IPS DF 6.9 (cell line): ENCODE results near the gene SOX1.

Experiments
- DNase-seq: peaks from one replicate; pipeline ENCODE4 v3.0.0-alpha.2; 2013; ENCODE audit warnings: low read depth, low spot score
- H3K27ac ChIP-seq: one replicate; pipeline ENCODE4 v1.5.1; 2013; ENCODE audit warnings: low read length, control low read depth
- H3K27me3 ChIP-seq: 2 replicates; pipeline ENCODE4 v1.6.1; 2013; ENCODE audit warnings: mild to moderate bottlenecking, low read length; ENCODE audit not compliant: control insufficient read depth, insufficient read depth
- H3K36me3 ChIP-seq: 2 replicates; pipeline ENCODE4 v1.6.1; 2013; ENCODE audit warnings: low read length; ENCODE audit not compliant: control insufficient read depth, insufficient read depth
- H3K4me1 ChIP-seq: 2 replicates; pipeline ENCODE4 v1.6.1; 2013; ENCODE audit warnings: low read length; ENCODE audit not compliant: control insufficient read depth, insufficient read depth
- H3K4me3 ChIP-seq: 2 replicates; pipeline ENCODE4 v1.5.1; 2013; ENCODE audit warnings: mild to moderate bottlenecking, low read length
- H3K9me3 ChIP-seq: 2 replicates; pipeline ENCODE4 v1.6.1; 2013; ENCODE audit warnings: low read length, inconsistent platforms; ENCODE audit not compliant: control insufficient read depth, insufficient read depth
- WGBS: extraction: QIAGEN DNeasy Blood & Tissue Kit; methylation state at CpG from one replicate; pipeline ENCODE4 v1.1.7; 2013; ENCODE audit warnings: mixed read lengths, missing lambda C conversion rate; ENCODE audit not compliant: insufficient read length, insufficient coverage; 5-methylcytosine and 5-hydroxymethylcytosine counted together

The SOX1 gene

GRCh38 chr13:112095354-112095753, 28.4 kb downstream of the SOX1 start:
- Histone ChIP-seq H3K36me3 (no peaks in the 10 kb centered on the region), H3K9me3 (no peaks in the 10 kb centered on the region), H3K27me3 (no peaks in the 10 kb centered on the region), H3K4me1 (no peaks in the 10 kb centered on the region), H3K27ac (no peak overlapping the region), H3K4me3 (no peak overlapping the region)
- no CpG with 5 or more reads among the region's 9 CpGs for WGBS
- no peak for DNase-seq

- WGBS = no CpG with 5 or more reads among the region's 9 CpGs
- no peaks in the 10 kb centered on the region for H3K9me3 ChIP-seq
- no peak for DNase-seq
- H3K4me3 ChIP-seq = no peak overlapping the region
- H3K36me3 ChIP-seq = no peaks in the 10 kb centered on the region
- H3K4me1 ChIP-seq = no peaks in the 10 kb centered on the region
- H3K27me3 ChIP-seq = peaks cover 4% of the 10 kb centered on the region; the same call in 1 of the 2 replicates
- H3K27ac ChIP-seq = no peak overlapping the region
These were observed 30.0 kb downstream of the SOX1 start for GRCh38 chr13:112096959-112097358.

GRCh38 chr13:112097770-112098169, 30.8 kb downstream of the SOX1 start:
- H3K4me3 ChIP-seq = no peak overlapping the region
- no peak overlapping the region for H3K27ac ChIP-seq
- H3K4me1 ChIP-seq = 0 out of 2 replicates have a peak, but pooled peaks cover 1% of the 10 kb centered on the region
- no peak for DNase-seq
- no CpG with 5 or more reads among the region's 10 CpGs for WGBS
- H3K9me3 ChIP-seq = no peaks in the 10 kb centered on the region
- no peaks in the 10 kb centered on the region for H3K36me3 ChIP-seq
- peaks cover 12% of the 10 kb centered on the region for H3K27me3 ChIP-seq

GRCh38 chr13:112098699-112099098, 31.8 kb downstream of the SOX1 start:
- Histone ChIP-seq H3K4me1 (peaks cover 5% of the 10 kb centered on the region), H3K27ac (no peak overlapping the region), H3K27me3 (peaks cover 19% of the 10 kb centered on the region), H3K4me3 (no peak overlapping the region), H3K9me3 (no peaks in the 10 kb centered on the region), H3K36me3 (no peaks in the 10 kb centered on the region)
- no peak for DNase-seq
- no CpG with 5 or more reads among the region's 9 CpGs for WGBS

GRCh38 chr13:112101360-112101930, 34.5 kb downstream of the SOX1 start:
- no CpG with 5 or more reads among the region's 11 CpGs for WGBS
- H3K4me1 ChIP-seq = peaks cover 9% of the 10 kb centered on the region
- H3K27me3 ChIP-seq = peaks cover 43% of the 10 kb centered on the region
- no peak for DNase-seq
- no peak overlapping the region for H3K27ac ChIP-seq
- no peak overlapping the region for H3K4me3 ChIP-seq
- no peaks in the 10 kb centered on the region; the same call in 1 of the 2 replicates for H3K36me3 ChIP-seq
- H3K9me3 ChIP-seq = no peaks in the 10 kb centered on the region

- Histone ChIP-seq H3K36me3 (no peaks in the 10 kb centered on the region; the same call in 1 of the 2 replicates), H3K27me3 (peaks cover 51% of the 10 kb centered on the region), H3K4me1 (peaks cover 11% of the 10 kb centered on the region), H3K9me3 (no peaks in the 10 kb centered on the region), H3K4me3 (no peak overlapping the region), H3K27ac (no peak overlapping the region)
- WGBS = no CpG with 5 or more reads among the region's 7 CpGs
- DNase-seq = no peak
These were observed 35.3 kb downstream of the SOX1 start for GRCh38 chr13:112102243-112102642.

- Histone ChIP-seq H3K36me3 (no peaks in the 10 kb centered on the region; the same call in 1 of the 2 replicates), H3K27ac (no peak overlapping the region), H3K27me3 (peaks cover 61% of the 10 kb centered on the region), H3K4me1 (peaks cover 11% of the 10 kb centered on the region), H3K9me3 (no peaks in the 10 kb centered on the region), H3K4me3 (no peak overlapping the region)
- WGBS = no CpG with 5 or more reads among the region's 19 CpGs
- DNase-seq = no peak
These were observed 36.4 kb downstream of the SOX1 start for GRCh38 chr13:112103260-112103838.

- Histone ChIP-seq H3K27ac (no peak overlapping the region), H3K4me1 (peaks cover 11% of the 10 kb centered on the region), H3K27me3 (peaks cover 69% of the 10 kb centered on the region), H3K4me3 (peak overlapping the region; percentile 21; the same call in 1 of the 2 replicates), H3K36me3 (no peaks in the 10 kb centered on the region; the same call in 1 of the 2 replicates), H3K9me3 (no peaks in the 10 kb centered on the region)
- WGBS = no CpG with 5 or more reads among the region's 76 CpGs
- peak; percentile 37 for DNase-seq
These were observed 37.3 kb downstream of the SOX1 start for GRCh38 chr13:112103961-112104880.

GRCh38 chr13:112104881-112105234, 37.9 kb downstream of the SOX1 start:
- peaks cover 69% of the 10 kb centered on the region for H3K27me3 ChIP-seq
- no peaks in the 10 kb centered on the region; the same call in 1 of the 2 replicates for H3K36me3 ChIP-seq

GRCh38 chr13:112105244-112105681, 38.3 kb downstream of the SOX1 start:
- no CpG with 5 or more reads among the region's 35 CpGs for WGBS
- no peak for DNase-seq
- H3K27ac ChIP-seq = no peak overlapping the region
- H3K4me1 ChIP-seq = peaks cover 12% of the 10 kb centered on the region
- no peaks in the 10 kb centered on the region for H3K9me3 ChIP-seq
- H3K27me3 ChIP-seq = peaks cover 69% of the 10 kb centered on the region
- H3K36me3 ChIP-seq = no peaks in the 10 kb centered on the region; the same call in 1 of the 2 replicates
- no peak overlapping the region; the same call in 1 of the 2 replicates for H3K4me3 ChIP-seq

More at GRCh38 chr13:112104881-112105234, 37.9 kb downstream of the SOX1 start:
- Histone ChIP-seq H3K4me3 (peak overlapping the region; percentile 21; the same call in 1 of the 2 replicates), H3K27ac (no peak overlapping the region), H3K9me3 (no peaks in the 10 kb centered on the region), H3K4me1 (peaks cover 12% of the 10 kb centered on the region)
- WGBS = no CpG with 5 or more reads among the region's 44 CpGs
- DNase-seq = no peak
